Liver (tissue), 9 donors: Measurements from ENCODE around the gene ZNF669. TPM values are rescaled to one million over a fixed set of nuclear protein-coding genes. Genes with fewer than 3 reads are reported as not detected.
A peak's percentile ranks its signal among the peaks of the same experiment; 100 is the strongest.

ENCODE experiments used
- DNase-seq: peaks from one replicate; pipeline ENCODE4 v3.0.0-alpha.2; 2017; ENCODE audit warnings: low spot score
- H3K27ac ChIP-seq, 2 donors: one replicate each; pipeline ENCODE4 v1.7.0; 2013; ENCODE audit warnings: inconsistent platforms in 2 of 2, low read length in 2 of 2, control low read depth in 1 of 2, low read depth in 1 of 2, mild to moderate bottlenecking in 1 of 2
- H3K27me3 ChIP-seq, 4 donors: one replicate each; pipeline versions ENCODE4 v1.6.1 to v1.7.0; 2013; ENCODE audit warnings: low read length in 3 of 4, inconsistent platforms in 1 of 4, mild to moderate bottlenecking in 1 of 4, moderate library complexity in 1 of 4; ENCODE audit not compliant: control insufficient read depth in 4 of 4, insufficient read depth in 4 of 4
- H3K36me3 ChIP-seq, 4 donors: one replicate each; pipeline versions ENCODE4 v1.6.1 to v1.7.0; 2013; ENCODE audit warnings: low read length in 3 of 4, mild to moderate bottlenecking in 3 of 4, low read depth in 1 of 4, moderate library complexity in 1 of 4; ENCODE audit not compliant: control insufficient read depth in 4 of 4, insufficient read depth in 3 of 4
- H3K4me1 ChIP-seq, 4 donors: one replicate each; pipeline versions ENCODE4 v1.6.1 to v1.7.0; 2013; ENCODE audit warnings: low read length in 3 of 4, mild to moderate bottlenecking in 3 of 4, moderate library complexity in 1 of 4; ENCODE audit not compliant: control insufficient read depth in 4 of 4, insufficient read depth in 4 of 4
- H3K4me3 ChIP-seq, 3 donors: one replicate each; pipeline versions ENCODE4 v1.6.1 to v1.7.0; 2013; ENCODE audit warnings: low read length in 3 of 3, control low read depth in 1 of 3, low read depth in 1 of 3, mild to moderate bottlenecking in 1 of 3
- H3K9ac ChIP-seq, 2 donors: one replicate each; pipeline ENCODE4 v1.7.0; 2013; ENCODE audit warnings: low read length in 2 of 2, mild to moderate bottlenecking in 2 of 2, moderate library complexity in 2 of 2, control low read depth in 1 of 2, low read depth in 1 of 2
- H3K9me3 ChIP-seq, 4 donors: one replicate each; pipeline versions ENCODE4 v1.6.1 to v1.7.0; 2013; ENCODE audit warnings: low read length in 3 of 4; ENCODE audit not compliant: control insufficient read depth in 4 of 4
- EGR1 ChIP-seq, 2 donors: IDR thresholded peaks; 2 replicates each; pipeline ENCODE4 v1.6.1; 2016 to 2018; ENCODE audit warnings: antibody characterized with exemption in 2 of 2, low read depth in 2 of 2
- FOXA1 ChIP-seq: IDR thresholded peaks from 2 replicates; pipeline ENCODE4 v1.6.1; 2016; ENCODE audit warnings: antibody characterized with exemption
- FOXA2 ChIP-seq: IDR thresholded peaks from 2 replicates; pipeline ENCODE4 v1.6.1; 2016; ENCODE audit warnings: antibody characterized with exemption
- GABPA ChIP-seq, 2 donors: IDR thresholded peaks in 1 of 2; conservative IDR thresholded peaks in 1 of 2; 2 replicates each; pipeline ENCODE4 v1.6.1; 2016; ENCODE audit warnings: antibody characterized with exemption in 2 of 2, mild to moderate bottlenecking in 1 of 2, moderate library complexity in 1 of 2
- HNF4A ChIP-seq, 2 donors: conservative IDR thresholded peaks; 2 replicates each; pipeline ENCODE4 v1.6.1; 2016; ENCODE audit warnings: antibody characterized with exemption in 2 of 2, mild to moderate bottlenecking in 2 of 2
- HNF4G ChIP-seq: IDR thresholded peaks from 2 replicates; pipeline ENCODE4 v1.6.1; 2016; ENCODE audit warnings: antibody characterized with exemption
- JUND ChIP-seq, 2 donors: IDR thresholded peaks; 2 replicates each; pipeline ENCODE4 v1.6.1; 2016; ENCODE audit warnings: antibody characterized with exemption in 2 of 2
- NR2F2 ChIP-seq: IDR thresholded peaks from 2 replicates; pipeline ENCODE4 v1.6.1; 2016; ENCODE audit warnings: antibody characterized with exemption
- RAD21 ChIP-seq, 2 donors: IDR thresholded peaks; 2 replicates each; pipeline ENCODE4 v1.6.1; 2016; ENCODE audit warnings: antibody characterized with exemption in 2 of 2, mild to moderate bottlenecking in 2 of 2
- RXRA ChIP-seq, 2 donors: IDR thresholded peaks; 2 replicates each; pipeline ENCODE4 v1.6.1; 2017 to 2018; ENCODE audit warnings: antibody characterized with exemption in 2 of 2, mild to moderate bottlenecking in 1 of 2
- SP1 ChIP-seq: IDR thresholded peaks from 2 replicates; pipeline ENCODE4 v1.6.1; 2018; ENCODE audit warnings: antibody characterized with exemption, mild to moderate bottlenecking
- TAF1 ChIP-seq: conservative IDR thresholded peaks from 2 replicates; pipeline ENCODE4 v1.6.1; 2016; ENCODE audit warnings: antibody characterized with exemption, mild to moderate bottlenecking
- YY1 ChIP-seq: IDR thresholded peaks from 2 replicates; pipeline ENCODE4 v1.6.1; 2016; ENCODE audit warnings: antibody characterized with exemption, mild to moderate bottlenecking
- WGBS: extraction: QIAGEN DNeasy Blood & Tissue Kit; methylation state at CpG from one replicate; pipeline ENCODE4 v1.1.7; 2013; 5-methylcytosine and 5-hydroxymethylcytosine counted together
- polyA plus RNA-seq, 2 donors: library from polyadenylated mRNA; stranded (reverse) in 1 of 2; unstranded in 1 of 2; fragments of 200-250 nt in 1 of 2; fragments of >200 nt in 1 of 2; fragmentation: Nextera tagmentation in 1 of 2; extraction: Ambion mirVana in 1 of 2; gene quantifications; one replicate each; pipeline versions ENCODE4 v1.2.1 to v1.2.3, GENCODE V29; 2013 to 2015
- total RNA-seq, 2 donors: library from RNA; depleted of rRNA; stranded (reverse); fragments of >200 nt; gene quantifications; one replicate each; pipeline ENCODE4 v1.2.3, GENCODE V29; 2014
- TF ChIP-seq, protein P1 (sequence below): fragments of 150-350 bp; IDR thresholded peaks from 2 replicates; pipeline ENCODE4 v1.5.1; 2017; ENCODE audit warnings: improper control_type of control experiment, low read depth, low read length; ENCODE audit not compliant: missing input control
- TF ChIP-seq, protein P2 (sequence below): IDR thresholded peaks from 2 replicates; pipeline ENCODE4 v1.6.1; 2016; ENCODE audit warnings: antibody characterized with exemption
- TF ChIP-seq, protein P3 (sequence below): IDR thresholded peaks from 2 replicates; pipeline ENCODE4 v1.6.1; 2016; ENCODE audit warnings: antibody characterized with exemption
- TF ChIP-seq, protein P4 (sequence below): IDR thresholded peaks from 2 replicates; pipeline ENCODE4 v1.6.1; 2016; ENCODE audit warnings: antibody characterized with exemption, mild to moderate bottlenecking
- TF ChIP-seq, protein P5 (sequence below): IDR thresholded peaks from 2 replicates; pipeline ENCODE4 v1.6.1; 2016; ENCODE audit warnings: antibody characterized with exemption
- donor health status: healthy.
- donor health status: healthy.
- donor health status: healthy.
- donor health status: healthy.
- donor health status: healthy.

The ZNF669 gene
- total and polyA plus RNA-seq, 4 donors = 1.2 to 4.2 (median 2.2) TPM

DNA sequence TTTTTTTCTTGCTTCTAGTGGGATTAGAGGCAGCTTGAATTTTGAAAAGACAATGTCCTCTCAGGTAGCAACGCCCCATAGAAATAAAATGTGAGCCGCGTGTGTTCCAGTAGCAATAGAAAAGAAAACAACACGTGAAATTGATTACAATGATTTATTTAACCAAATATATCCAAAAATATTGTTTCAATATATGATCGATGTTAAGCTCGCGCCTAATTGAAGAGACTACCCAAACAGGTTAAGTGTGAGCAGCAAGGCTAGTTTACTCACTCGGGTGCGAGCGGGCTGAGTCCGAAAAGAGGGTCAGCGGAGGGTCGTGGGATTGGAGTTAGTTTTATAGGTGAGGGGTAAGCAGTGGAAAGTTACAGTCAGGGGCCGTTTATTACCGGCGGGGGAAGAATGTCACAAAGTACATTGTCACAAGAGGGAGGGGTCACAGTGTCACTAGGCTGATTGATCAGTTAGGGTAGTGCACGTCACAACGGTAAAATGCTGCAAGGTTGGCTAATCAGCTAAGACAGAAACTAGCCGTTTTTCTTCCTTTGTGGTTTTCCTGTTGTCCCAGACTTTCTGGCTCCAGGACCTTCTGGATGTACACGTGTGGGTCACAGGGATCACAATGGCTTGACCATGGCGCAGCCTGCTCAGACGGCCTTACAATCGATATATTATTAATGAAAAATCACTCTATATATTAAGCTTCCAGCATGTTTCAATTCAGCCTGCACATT, 24.8 kb downstream of the ZNF669 start:
- Histone ChIP-seq H3K9ac (peak overlapping the region in 1 of 2 donors; percentile 10), H3K4me3 (peak overlapping the region; percentile 15 to 83 (median 79)), H3K36me3 (no peaks in the 10 kb centered on the region), H3K4me1 (peaks cover 0 to 12% (median 5%) of the 10 kb centered on the region in 4 donors), H3K27ac (peak overlapping the region in 1 of 2 donors; percentile 68), H3K27me3 (no peaks in the 10 kb centered on the region), H3K9me3 (peaks cover 0 to 5% (median 0%) of the 10 kb centered on the region in 4 donors)
- no peak for TF ChIP-seq FOXA2
- TF ChIP-seq, protein P1, sequence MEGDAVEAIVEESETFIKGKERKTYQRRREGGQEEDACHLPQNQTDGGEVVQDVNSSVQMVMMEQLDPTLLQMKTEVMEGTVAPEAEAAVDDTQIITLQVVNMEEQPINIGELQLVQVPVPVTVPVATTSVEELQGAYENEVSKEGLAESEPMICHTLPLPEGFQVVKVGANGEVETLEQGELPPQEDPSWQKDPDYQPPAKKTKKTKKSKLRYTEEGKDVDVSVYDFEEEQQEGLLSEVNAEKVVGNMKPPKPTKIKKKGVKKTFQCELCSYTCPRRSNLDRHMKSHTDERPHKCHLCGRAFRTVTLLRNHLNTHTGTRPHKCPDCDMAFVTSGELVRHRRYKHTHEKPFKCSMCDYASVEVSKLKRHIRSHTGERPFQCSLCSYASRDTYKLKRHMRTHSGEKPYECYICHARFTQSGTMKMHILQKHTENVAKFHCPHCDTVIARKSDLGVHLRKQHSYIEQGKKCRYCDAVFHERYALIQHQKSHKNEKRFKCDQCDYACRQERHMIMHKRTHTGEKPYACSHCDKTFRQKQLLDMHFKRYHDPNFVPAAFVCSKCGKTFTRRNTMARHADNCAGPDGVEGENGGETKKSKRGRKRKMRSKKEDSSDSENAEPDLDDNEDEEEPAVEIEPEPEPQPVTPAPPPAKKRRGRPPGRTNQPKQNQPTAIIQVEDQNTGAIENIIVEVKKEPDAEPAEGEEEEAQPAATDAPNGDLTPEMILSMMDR = no peak
- peak in 1 of 2 donors; percentile 8 for TF ChIP-seq HNF4A (conservative IDR thresholded peaks at IDR 0.05)
- peak; percentile 31 for TF ChIP-seq SP1
- no peak for TF ChIP-seq JUND (IDR thresholded peaks at IDR 0.05)
- peak in 1 of 2 donors; percentile 20 for TF ChIP-seq RXRA (IDR thresholded peaks at IDR 0.05)
- no peak for TF ChIP-seq RAD21 (IDR thresholded peaks at IDR 0.05)
- DNase-seq = no peak
- WGBS = 38% methylated on average over 23 of the region's 23 CpGs

DNA sequence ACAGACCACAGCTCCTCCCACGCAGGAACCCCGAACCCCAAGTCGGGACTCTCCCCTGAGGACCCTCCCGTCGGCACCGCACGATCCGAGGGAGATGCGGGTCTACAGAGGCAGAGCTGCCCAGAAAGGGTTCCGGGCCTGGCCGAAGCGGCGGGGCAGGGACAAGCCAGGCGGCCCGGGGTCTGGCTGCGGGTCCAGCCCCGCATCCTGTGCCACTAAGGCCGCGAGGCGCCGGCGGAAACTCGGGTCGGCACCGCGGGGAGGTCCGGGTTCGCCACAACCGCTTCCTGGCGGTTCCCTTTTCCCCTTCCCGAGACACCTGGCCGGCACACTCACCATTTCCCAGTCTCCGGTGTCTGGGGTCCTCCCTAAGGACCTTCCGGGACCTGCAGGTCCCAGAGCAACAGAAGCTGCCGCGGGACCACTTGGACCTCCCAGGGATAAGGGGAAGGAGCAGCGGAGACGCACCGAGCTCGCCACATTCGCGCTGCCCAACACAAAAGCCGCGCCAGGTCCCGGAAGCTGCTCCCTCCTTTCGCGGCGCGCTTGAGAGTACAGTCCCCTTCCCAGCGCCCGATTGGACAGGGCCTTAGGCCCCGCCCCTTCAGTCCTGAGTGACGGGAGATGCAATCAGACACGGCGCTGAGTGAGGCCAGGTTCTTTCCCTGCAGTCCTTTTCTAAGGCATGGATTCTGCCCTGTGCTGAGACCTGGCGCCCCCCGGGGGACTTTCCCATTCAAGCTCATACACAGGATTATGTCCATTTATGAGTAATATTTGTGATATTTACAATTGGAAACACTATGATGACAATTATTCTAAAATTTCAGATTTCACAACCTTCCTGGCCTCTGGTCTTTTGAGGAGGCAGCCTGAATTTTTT, 25.7 kb downstream of the ZNF669 start, which contains the start of gene ZNF670:
TSS of gene ZNF670 (minus strand) at position 554 of the 883 bp plus-strand sequence. CDS start at position 339, 215 bp downstream.
- H3K4me3 ChIP-seq = peak within 1 kb of the TSS; percentile 79 to 88 (median 83)
- DNase-seq = peak; percentile 94
- H3K4me1 ChIP-seq = peaks cover 0 to 12% (median 5%) of the 10 kb centered on the region in 4 donors
- TF ChIP-seq FOXA1 = peak; percentile 29
- TF ChIP-seq SP1 = peak; percentile 62
- TF ChIP-seq, protein P2, sequence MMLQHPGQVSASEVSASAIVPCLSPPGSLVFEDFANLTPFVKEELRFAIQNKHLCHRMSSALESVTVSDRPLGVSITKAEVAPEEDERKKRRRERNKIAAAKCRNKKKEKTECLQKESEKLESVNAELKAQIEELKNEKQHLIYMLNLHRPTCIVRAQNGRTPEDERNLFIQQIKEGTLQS = peak; percentile 32
- TF ChIP-seq, protein P1 = no peak
- no peak for TF ChIP-seq JUND (IDR thresholded peaks at IDR 0.05)
- TF ChIP-seq YY1 = peak; percentile 68
- TF ChIP-seq, protein P3, sequence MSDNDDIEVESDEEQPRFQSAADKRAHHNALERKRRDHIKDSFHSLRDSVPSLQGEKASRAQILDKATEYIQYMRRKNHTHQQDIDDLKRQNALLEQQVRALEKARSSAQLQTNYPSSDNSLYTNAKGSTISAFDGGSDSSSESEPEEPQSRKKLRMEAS = peak; percentile 84
- TF ChIP-seq NR2F2 = no peak
- no peak for TF ChIP-seq HNF4G
- TF ChIP-seq EGR1 (IDR thresholded peaks at IDR 0.05; ENCODE audit: low read depth in 2 of 2) = no peak
- TF ChIP-seq RAD21 (IDR thresholded peaks at IDR 0.05) = peak; percentile 33 to 37
- TF ChIP-seq TAF1 = peak; percentile 48
- TF ChIP-seq GABPA (IDR thresholded peaks at IDR 0.05 in 1 of 2, conservative IDR thresholded peaks at IDR 0.05 in 1 of 2) = peak; percentile 64 to 88
- peak; percentile 9 to 18 for TF ChIP-seq HNF4A (conservative IDR thresholded peaks at IDR 0.05)
- TF ChIP-seq RXRA (IDR thresholded peaks at IDR 0.05) = peak in 1 of 2 donors; percentile 19
- TF ChIP-seq, protein P4, sequence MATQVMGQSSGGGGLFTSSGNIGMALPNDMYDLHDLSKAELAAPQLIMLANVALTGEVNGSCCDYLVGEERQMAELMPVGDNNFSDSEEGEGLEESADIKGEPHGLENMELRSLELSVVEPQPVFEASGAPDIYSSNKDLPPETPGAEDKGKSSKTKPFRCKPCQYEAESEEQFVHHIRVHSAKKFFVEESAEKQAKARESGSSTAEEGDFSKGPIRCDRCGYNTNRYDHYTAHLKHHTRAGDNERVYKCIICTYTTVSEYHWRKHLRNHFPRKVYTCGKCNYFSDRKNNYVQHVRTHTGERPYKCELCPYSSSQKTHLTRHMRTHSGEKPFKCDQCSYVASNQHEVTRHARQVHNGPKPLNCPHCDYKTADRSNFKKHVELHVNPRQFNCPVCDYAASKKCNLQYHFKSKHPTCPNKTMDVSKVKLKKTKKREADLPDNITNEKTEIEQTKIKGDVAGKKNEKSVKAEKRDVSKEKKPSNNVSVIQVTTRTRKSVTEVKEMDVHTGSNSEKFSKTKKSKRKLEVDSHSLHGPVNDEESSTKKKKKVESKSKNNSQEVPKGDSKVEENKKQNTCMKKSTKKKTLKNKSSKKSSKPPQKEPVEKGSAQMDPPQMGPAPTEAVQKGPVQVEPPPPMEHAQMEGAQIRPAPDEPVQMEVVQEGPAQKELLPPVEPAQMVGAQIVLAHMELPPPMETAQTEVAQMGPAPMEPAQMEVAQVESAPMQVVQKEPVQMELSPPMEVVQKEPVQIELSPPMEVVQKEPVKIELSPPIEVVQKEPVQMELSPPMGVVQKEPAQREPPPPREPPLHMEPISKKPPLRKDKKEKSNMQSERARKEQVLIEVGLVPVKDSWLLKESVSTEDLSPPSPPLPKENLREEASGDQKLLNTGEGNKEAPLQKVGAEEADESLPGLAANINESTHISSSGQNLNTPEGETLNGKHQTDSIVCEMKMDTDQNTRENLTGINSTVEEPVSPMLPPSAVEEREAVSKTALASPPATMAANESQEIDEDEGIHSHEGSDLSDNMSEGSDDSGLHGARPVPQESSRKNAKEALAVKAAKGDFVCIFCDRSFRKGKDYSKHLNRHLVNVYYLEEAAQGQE = peak; percentile 58
- TF ChIP-seq FOXA2 = no peak
- TF ChIP-seq, protein P5, sequence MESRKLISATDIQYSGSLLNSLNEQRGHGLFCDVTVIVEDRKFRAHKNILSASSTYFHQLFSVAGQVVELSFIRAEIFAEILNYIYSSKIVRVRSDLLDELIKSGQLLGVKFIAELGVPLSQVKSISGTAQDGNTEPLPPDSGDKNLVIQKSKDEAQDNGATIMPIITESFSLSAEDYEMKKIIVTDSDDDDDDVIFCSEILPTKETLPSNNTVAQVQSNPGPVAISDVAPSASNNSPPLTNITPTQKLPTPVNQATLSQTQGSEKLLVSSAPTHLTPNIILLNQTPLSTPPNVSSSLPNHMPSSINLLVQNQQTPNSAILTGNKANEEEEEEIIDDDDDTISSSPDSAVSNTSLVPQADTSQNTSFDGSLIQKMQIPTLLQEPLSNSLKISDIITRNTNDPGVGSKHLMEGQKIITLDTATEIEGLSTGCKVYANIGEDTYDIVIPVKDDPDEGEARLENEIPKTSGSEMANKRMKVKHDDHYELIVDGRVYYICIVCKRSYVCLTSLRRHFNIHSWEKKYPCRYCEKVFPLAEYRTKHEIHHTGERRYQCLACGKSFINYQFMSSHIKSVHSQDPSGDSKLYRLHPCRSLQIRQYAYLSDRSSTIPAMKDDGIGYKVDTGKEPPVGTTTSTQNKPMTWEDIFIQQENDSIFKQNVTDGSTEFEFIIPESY = no peak
- no peaks in the 10 kb centered on the region for H3K27me3 ChIP-seq
- peak within 1 kb of the TSS; percentile 57 to 81 for H3K9ac ChIP-seq
- H3K9me3 ChIP-seq = peaks cover 0 to 5% (median 0%) of the 10 kb centered on the region in 4 donors
- under 1% methylated on average over 57 of the region's 57 CpGs for WGBS
- H3K27ac ChIP-seq = peak within 1 kb of the TSS; percentile 52 to 68
- no peaks in the 10 kb centered on the region for H3K36me3 ChIP-seq
